SK-N-MC (cell line): ENCODE results near the gene NRGN.

Experiments
- EZH2 ChIP-seq: fragments of 200-600 bp; sonication (generic); IDR thresholded peaks from one replicate; pipeline ENCODE4 v1.6.1; 2017; ENCODE audit warnings: antibody characterized with exemption
- FOXP2 ChIP-seq: optimal IDR thresholded peaks from 2 replicates; pipeline ENCODE3; 2011; ENCODE audit warnings: mild to moderate bottlenecking, moderate library complexity; ENCODE audit not compliant: insufficient read depth; ENCODE audit errors: extremely low read length, control extremely low read depth
- POLR2AphosphoS5 ChIP-seq: IDR thresholded peaks from 2 replicates; pipeline ENCODE4 v1.6.1; 2012; ENCODE audit warnings: mild to moderate bottlenecking, low read depth, low read length, borderline replicate concordance

- TF ChIP-seq EZH2 (no peak), POLR2AphosphoS5 (peak; percentile 36; the same call in 1 of the 2 replicates), FOXP2 (no peak)
These were observed 21.7 kb upstream of the NRGN start for GRCh38 chr11:124717786-124718651.
